OCI-LY3 (cell line): ENCODE data around the gene GOLGA6D.

Experiments used
- EZH2phosphoT487 ChIP-seq: fragments of 200-600 bp; shearing (Covaris generic); IDR thresholded peaks from 2 replicates; pipeline ENCODE4 v1.6.1; 2018; ENCODE audit warnings: antibody characterized with exemption, mixed run types, low read depth
- TF ChIP-seq, protein P1 (sequence below): fragments of 200-600, 300-600 bp; sonication (generic); IDR thresholded peaks from 2 replicates; pipeline ENCODE4 v1.5.1; 2014; ENCODE audit warnings: antibody characterized with exemption, low read length, low read depth

- TF ChIP-seq, protein P1, sequence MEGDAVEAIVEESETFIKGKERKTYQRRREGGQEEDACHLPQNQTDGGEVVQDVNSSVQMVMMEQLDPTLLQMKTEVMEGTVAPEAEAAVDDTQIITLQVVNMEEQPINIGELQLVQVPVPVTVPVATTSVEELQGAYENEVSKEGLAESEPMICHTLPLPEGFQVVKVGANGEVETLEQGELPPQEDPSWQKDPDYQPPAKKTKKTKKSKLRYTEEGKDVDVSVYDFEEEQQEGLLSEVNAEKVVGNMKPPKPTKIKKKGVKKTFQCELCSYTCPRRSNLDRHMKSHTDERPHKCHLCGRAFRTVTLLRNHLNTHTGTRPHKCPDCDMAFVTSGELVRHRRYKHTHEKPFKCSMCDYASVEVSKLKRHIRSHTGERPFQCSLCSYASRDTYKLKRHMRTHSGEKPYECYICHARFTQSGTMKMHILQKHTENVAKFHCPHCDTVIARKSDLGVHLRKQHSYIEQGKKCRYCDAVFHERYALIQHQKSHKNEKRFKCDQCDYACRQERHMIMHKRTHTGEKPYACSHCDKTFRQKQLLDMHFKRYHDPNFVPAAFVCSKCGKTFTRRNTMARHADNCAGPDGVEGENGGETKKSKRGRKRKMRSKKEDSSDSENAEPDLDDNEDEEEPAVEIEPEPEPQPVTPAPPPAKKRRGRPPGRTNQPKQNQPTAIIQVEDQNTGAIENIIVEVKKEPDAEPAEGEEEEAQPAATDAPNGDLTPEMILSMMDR, result no peak
- TF ChIP-seq EZH2phosphoT487, result no peak
Measured at GRCh38 chr15:75238150-75238549, 44.5 kb upstream of the GOLGA6D start.
